GM23338 (cell line): ENCODE results near the gene L3MBTL4.

ENCODE experiments used
- EZH2phosphoT487 ChIP-seq: fragments of 200-600 bp; sonication (generic); IDR thresholded peaks from one replicate; pipeline ENCODE4 v1.8.1; 2018; ENCODE audit warnings: antibody characterized with exemption; ENCODE audit not compliant: unreplicated experiment
- TF ChIP-seq, protein P1 (sequence below): IDR thresholded peaks from one replicate; pipeline ENCODE4 v1.6.1; 2018; ENCODE audit warnings: antibody characterized with exemption; ENCODE audit not compliant: unreplicated experiment
- TF ChIP-seq, protein P2 (sequence below), 2 experiments: fragments of 200-600 bp in 1 of 2; sonication (generic) in 1 of 2; conservative IDR thresholded peaks; 2 replicates each; pipeline versions ENCODE4 v1.5.1 to v1.6.1; 2016 to 2017; ENCODE audit warnings: antibody characterized with exemption in 2 of 2, low read depth in 2 of 2, mild to moderate bottlenecking in 2 of 2, moderate library complexity in 1 of 2

DNA sequence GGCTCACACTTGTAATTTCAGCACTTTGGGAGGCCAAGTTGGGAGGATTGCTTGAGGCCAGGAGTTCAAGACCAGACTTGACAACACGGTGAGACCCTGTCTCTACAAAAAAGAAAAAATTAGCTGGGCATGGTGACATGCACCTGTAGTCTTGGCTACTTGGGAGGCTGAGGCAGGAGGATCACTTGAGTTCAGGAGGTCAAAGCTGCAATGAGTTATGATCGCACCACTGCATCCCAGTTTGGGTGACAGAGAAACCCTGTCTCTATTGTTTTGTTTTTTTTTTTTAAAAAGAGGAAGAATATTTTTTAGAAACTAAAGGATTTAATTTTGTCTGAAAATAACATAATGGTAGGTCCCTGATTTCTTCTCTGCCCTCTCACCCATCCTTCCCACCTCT is 440.0 kb downstream of the L3MBTL4 start:
- TF ChIP-seq, protein P1, sequence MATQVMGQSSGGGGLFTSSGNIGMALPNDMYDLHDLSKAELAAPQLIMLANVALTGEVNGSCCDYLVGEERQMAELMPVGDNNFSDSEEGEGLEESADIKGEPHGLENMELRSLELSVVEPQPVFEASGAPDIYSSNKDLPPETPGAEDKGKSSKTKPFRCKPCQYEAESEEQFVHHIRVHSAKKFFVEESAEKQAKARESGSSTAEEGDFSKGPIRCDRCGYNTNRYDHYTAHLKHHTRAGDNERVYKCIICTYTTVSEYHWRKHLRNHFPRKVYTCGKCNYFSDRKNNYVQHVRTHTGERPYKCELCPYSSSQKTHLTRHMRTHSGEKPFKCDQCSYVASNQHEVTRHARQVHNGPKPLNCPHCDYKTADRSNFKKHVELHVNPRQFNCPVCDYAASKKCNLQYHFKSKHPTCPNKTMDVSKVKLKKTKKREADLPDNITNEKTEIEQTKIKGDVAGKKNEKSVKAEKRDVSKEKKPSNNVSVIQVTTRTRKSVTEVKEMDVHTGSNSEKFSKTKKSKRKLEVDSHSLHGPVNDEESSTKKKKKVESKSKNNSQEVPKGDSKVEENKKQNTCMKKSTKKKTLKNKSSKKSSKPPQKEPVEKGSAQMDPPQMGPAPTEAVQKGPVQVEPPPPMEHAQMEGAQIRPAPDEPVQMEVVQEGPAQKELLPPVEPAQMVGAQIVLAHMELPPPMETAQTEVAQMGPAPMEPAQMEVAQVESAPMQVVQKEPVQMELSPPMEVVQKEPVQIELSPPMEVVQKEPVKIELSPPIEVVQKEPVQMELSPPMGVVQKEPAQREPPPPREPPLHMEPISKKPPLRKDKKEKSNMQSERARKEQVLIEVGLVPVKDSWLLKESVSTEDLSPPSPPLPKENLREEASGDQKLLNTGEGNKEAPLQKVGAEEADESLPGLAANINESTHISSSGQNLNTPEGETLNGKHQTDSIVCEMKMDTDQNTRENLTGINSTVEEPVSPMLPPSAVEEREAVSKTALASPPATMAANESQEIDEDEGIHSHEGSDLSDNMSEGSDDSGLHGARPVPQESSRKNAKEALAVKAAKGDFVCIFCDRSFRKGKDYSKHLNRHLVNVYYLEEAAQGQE = no peak
- TF ChIP-seq, protein P2, sequence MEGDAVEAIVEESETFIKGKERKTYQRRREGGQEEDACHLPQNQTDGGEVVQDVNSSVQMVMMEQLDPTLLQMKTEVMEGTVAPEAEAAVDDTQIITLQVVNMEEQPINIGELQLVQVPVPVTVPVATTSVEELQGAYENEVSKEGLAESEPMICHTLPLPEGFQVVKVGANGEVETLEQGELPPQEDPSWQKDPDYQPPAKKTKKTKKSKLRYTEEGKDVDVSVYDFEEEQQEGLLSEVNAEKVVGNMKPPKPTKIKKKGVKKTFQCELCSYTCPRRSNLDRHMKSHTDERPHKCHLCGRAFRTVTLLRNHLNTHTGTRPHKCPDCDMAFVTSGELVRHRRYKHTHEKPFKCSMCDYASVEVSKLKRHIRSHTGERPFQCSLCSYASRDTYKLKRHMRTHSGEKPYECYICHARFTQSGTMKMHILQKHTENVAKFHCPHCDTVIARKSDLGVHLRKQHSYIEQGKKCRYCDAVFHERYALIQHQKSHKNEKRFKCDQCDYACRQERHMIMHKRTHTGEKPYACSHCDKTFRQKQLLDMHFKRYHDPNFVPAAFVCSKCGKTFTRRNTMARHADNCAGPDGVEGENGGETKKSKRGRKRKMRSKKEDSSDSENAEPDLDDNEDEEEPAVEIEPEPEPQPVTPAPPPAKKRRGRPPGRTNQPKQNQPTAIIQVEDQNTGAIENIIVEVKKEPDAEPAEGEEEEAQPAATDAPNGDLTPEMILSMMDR (conservative IDR thresholded peaks at IDR 0.05; ENCODE audit: low read depth in 2 of 2) = no peak
- TF ChIP-seq EZH2phosphoT487 = no peak
